ENCODE results near the gene TNFRSF21.
A peak's percentile ranks its signal among the peaks of the same experiment; 100 is the strongest.

Gene TNFRSF21

GRCh38 chr6:47203938-47204611 is 105.6 kb downstream of the TNFRSF21 start:
- peaks cover 4 to 5% of the 10 kb centered on the region in 2 donors for H3K4me1 ChIP-seq (ENCODE audit: control insufficient read depth in 1 of 2, insufficient read depth in 2 of 2, low read length in 2 of 2)
- no peaks in the 10 kb centered on the region for H3K27me3 ChIP-seq (ENCODE audit: control insufficient read depth in 1 of 2, insufficient read depth in 2 of 2, low read length in 2 of 2)
- no peak overlapping the region for H3K9ac ChIP-seq (ENCODE audit: low read depth in 1 of 2, low read length in 2 of 2)
- H3K36me3 ChIP-seq (ENCODE audit: control insufficient read depth in 1 of 2, insufficient read depth in 2 of 2, low read length in 2 of 2), result no peaks in the 10 kb centered on the region
- no peak overlapping the region for H3K27ac ChIP-seq (ENCODE audit: low read depth, low read length)
- H3K4me3 ChIP-seq (ENCODE audit: low read depth in 1 of 2, low read length in 2 of 2), result no peak overlapping the region
- no peaks in the 10 kb centered on the region for H3K9me3 ChIP-seq (ENCODE audit: control insufficient read depth in 1 of 2, low read length in 2 of 2)

GRCh38 chr6:47203266-47203937 is 106.3 kb downstream of the TNFRSF21 start:
- no peak overlapping the region for H3K4me3 ChIP-seq (ENCODE audit: low read depth in 1 of 2, low read length in 2 of 2)
- H3K27me3 ChIP-seq (ENCODE audit: control insufficient read depth in 1 of 2, insufficient read depth in 2 of 2, low read length in 2 of 2), result no peaks in the 10 kb centered on the region
- H3K36me3 ChIP-seq (ENCODE audit: control insufficient read depth in 1 of 2, insufficient read depth in 2 of 2, low read length in 2 of 2), result no peaks in the 10 kb centered on the region
- no peak overlapping the region for H3K9ac ChIP-seq (ENCODE audit: low read depth in 1 of 2, low read length in 2 of 2)
- peaks cover 4 to 6% of the 10 kb centered on the region in 2 donors for H3K4me1 ChIP-seq (ENCODE audit: control insufficient read depth in 1 of 2, insufficient read depth in 2 of 2, low read length in 2 of 2)
- H3K27ac ChIP-seq (ENCODE audit: low read depth, low read length), result no peak overlapping the region
- H3K9me3 ChIP-seq (ENCODE audit: control insufficient read depth in 1 of 2, low read length in 2 of 2), result no peaks in the 10 kb centered on the region

GRCh38 chr6:47202644-47203205 is 107.0 kb downstream of the TNFRSF21 start:
- Histone ChIP-seq H3K4me3 (ENCODE audit: low read depth in 1 of 2, low read length in 2 of 2) (no peak overlapping the region), H3K4me1 (ENCODE audit: control insufficient read depth in 1 of 2, insufficient read depth in 2 of 2, low read length in 2 of 2) (peaks cover 4 to 11% of the 10 kb centered on the region in 2 donors), H3K9me3 (ENCODE audit: control insufficient read depth in 1 of 2, low read length in 2 of 2) (no peaks in the 10 kb centered on the region), H3K36me3 (ENCODE audit: control insufficient read depth in 1 of 2, insufficient read depth in 2 of 2, low read length in 2 of 2) (no peaks in the 10 kb centered on the region), H3K27me3 (ENCODE audit: control insufficient read depth in 1 of 2, insufficient read depth in 2 of 2, low read length in 2 of 2) (no peaks in the 10 kb centered on the region), H3K27ac (ENCODE audit: low read depth, low read length) (no peak overlapping the region), H3K9ac (ENCODE audit: low read depth in 1 of 2, low read length in 2 of 2) (no peak overlapping the region)

- Histone ChIP-seq H3K9ac (ENCODE audit: low read depth in 1 of 2, low read length in 2 of 2) (no peak overlapping the region), H3K27ac (ENCODE audit: low read depth, low read length) (no peak overlapping the region), H3K4me1 (ENCODE audit: control insufficient read depth in 1 of 2, insufficient read depth in 2 of 2, low read length in 2 of 2) (peaks cover 4 to 11% of the 10 kb centered on the region in 2 donors), H3K4me3 (ENCODE audit: low read depth in 1 of 2, low read length in 2 of 2) (no peak overlapping the region), H3K27me3 (ENCODE audit: control insufficient read depth in 1 of 2, insufficient read depth in 2 of 2, low read length in 2 of 2) (no peaks in the 10 kb centered on the region), H3K36me3 (ENCODE audit: control insufficient read depth in 1 of 2, insufficient read depth in 2 of 2, low read length in 2 of 2) (no peaks in the 10 kb centered on the region), H3K9me3 (ENCODE audit: control insufficient read depth in 1 of 2, low read length in 2 of 2) (no peaks in the 10 kb centered on the region)
Measured at GRCh38 chr6:47200536-47201334, 109.0 kb downstream of the TNFRSF21 start.

GRCh38 chr6:47197682-47198640 is 111.7 kb downstream of the TNFRSF21 start:
- Histone ChIP-seq H3K4me1 (ENCODE audit: control insufficient read depth in 1 of 2, insufficient read depth in 2 of 2, low read length in 2 of 2) (peaks cover 2 to 10% of the 10 kb centered on the region in 2 donors), H3K27me3 (ENCODE audit: control insufficient read depth in 1 of 2, insufficient read depth in 2 of 2, low read length in 2 of 2) (no peaks in the 10 kb centered on the region), H3K27ac (ENCODE audit: low read depth, low read length) (no peak overlapping the region), H3K9ac (ENCODE audit: low read depth in 1 of 2, low read length in 2 of 2) (peak overlapping the region; percentile 15 to 33), H3K4me3 (ENCODE audit: low read depth in 1 of 2, low read length in 2 of 2) (peak overlapping the region; percentile 57 to 67), H3K36me3 (ENCODE audit: control insufficient read depth in 1 of 2, insufficient read depth in 2 of 2, low read length in 2 of 2) (no peaks in the 10 kb centered on the region), H3K9me3 (ENCODE audit: control insufficient read depth in 1 of 2, low read length in 2 of 2) (no peaks in the 10 kb centered on the region)

GRCh38 chr6:47196113-47196512 is 113.6 kb downstream of the TNFRSF21 start:
- H3K36me3 ChIP-seq (ENCODE audit: control insufficient read depth in 1 of 2, insufficient read depth in 2 of 2, low read length in 2 of 2), result no peaks in the 10 kb centered on the region
- H3K4me1 ChIP-seq (ENCODE audit: control insufficient read depth in 1 of 2, insufficient read depth in 2 of 2, low read length in 2 of 2), result peaks cover 0 to 6% of the 10 kb centered on the region in 2 donors
- no peak overlapping the region for H3K27ac ChIP-seq (ENCODE audit: low read depth, low read length)
- no peak overlapping the region for H3K4me3 ChIP-seq (ENCODE audit: low read depth in 1 of 2, low read length in 2 of 2)
- no peaks in the 10 kb centered on the region for H3K27me3 ChIP-seq (ENCODE audit: control insufficient read depth in 1 of 2, insufficient read depth in 2 of 2, low read length in 2 of 2)
- H3K9ac ChIP-seq (ENCODE audit: low read depth in 1 of 2, low read length in 2 of 2), result no peak overlapping the region
- H3K9me3 ChIP-seq (ENCODE audit: control insufficient read depth in 1 of 2, low read length in 2 of 2), result no peaks in the 10 kb centered on the region

- H3K36me3 ChIP-seq (ENCODE audit: control insufficient read depth in 1 of 2, insufficient read depth in 2 of 2, low read length in 2 of 2), result no peaks in the 10 kb centered on the region
- no peak overlapping the region for H3K9ac ChIP-seq (ENCODE audit: low read depth in 1 of 2, low read length in 2 of 2)
- H3K27me3 ChIP-seq (ENCODE audit: control insufficient read depth in 1 of 2, insufficient read depth in 2 of 2, low read length in 2 of 2), result no peaks in the 10 kb centered on the region
- H3K4me3 ChIP-seq (ENCODE audit: low read depth in 1 of 2, low read length in 2 of 2), result no peak overlapping the region
- H3K4me1 ChIP-seq (ENCODE audit: control insufficient read depth in 1 of 2, insufficient read depth in 2 of 2, low read length in 2 of 2), result peaks cover 0 to 6% of the 10 kb centered on the region in 2 donors
- no peaks in the 10 kb centered on the region for H3K9me3 ChIP-seq (ENCODE audit: control insufficient read depth in 1 of 2, low read length in 2 of 2)
- no peak overlapping the region for H3K27ac ChIP-seq (ENCODE audit: low read depth, low read length)
Measured at GRCh38 chr6:47195011-47195650, 114.6 kb downstream of the TNFRSF21 start.

GRCh38 chr6:47188588-47189021 is 121.1 kb downstream of the TNFRSF21 start:
- H3K27ac ChIP-seq (ENCODE audit: low read depth, low read length), result peak overlapping the region; percentile 13
- no peaks in the 10 kb centered on the region for H3K27me3 ChIP-seq (ENCODE audit: control insufficient read depth in 1 of 2, insufficient read depth in 2 of 2, low read length in 2 of 2)
- no peaks in the 10 kb centered on the region for H3K36me3 ChIP-seq (ENCODE audit: control insufficient read depth in 1 of 2, insufficient read depth in 2 of 2, low read length in 2 of 2)
- H3K4me1 ChIP-seq (ENCODE audit: control insufficient read depth in 1 of 2, insufficient read depth in 2 of 2, low read length in 2 of 2), result peaks cover 0 to 11% of the 10 kb centered on the region in 2 donors
- H3K9ac ChIP-seq (ENCODE audit: low read depth in 1 of 2, low read length in 2 of 2), result no peak overlapping the region
- H3K4me3 ChIP-seq (ENCODE audit: low read depth in 1 of 2, low read length in 2 of 2), result no peak overlapping the region
- no peaks in the 10 kb centered on the region for H3K9me3 ChIP-seq (ENCODE audit: control insufficient read depth in 1 of 2, low read length in 2 of 2)
